Heart left ventricle (tissue), 13 donors: Measurements from ENCODE around the gene ZNF516.

ENCODE experiments used
- POLR2A ChIP-seq, 2 donors: fragments of 450-650 bp; IDR thresholded peaks; one replicate each; pipeline ENCODE4 v1.6.1; 2017; ENCODE audit warnings: antibody characterized with exemption in 2 of 2, mild to moderate bottlenecking in 2 of 2, moderate library complexity in 2 of 2
- TF ChIP-seq, protein P1 (sequence below), 12 donors: fragments of 200-600 bp; sonication (generic) in 4 of 12; IDR thresholded peaks; one replicate each; pipeline versions ENCODE4 v1.5.0 to v1.8.0; 2018 to 2022; ENCODE audit warnings: antibody characterized with exemption in 12 of 12, mild to moderate bottlenecking in 5 of 12
- donor health status: ischemic (EF 13 %, LVEDD 7.1; RV severe dilation, severe dysfunction).
- donor health status: DM: no; HTN: yes; CAD: no.
- donor health status: DM: no; HTN: no; CAD: no.
- donor health status: ischemic (EF 25% LVEDD 6.9; RV normal size, moderate dysfunction).
- donor health status: ischemic (EF 25% LVEDD 5.7; RV mildly dilated, moderate dysfunction).
- donor health status: ischemic (EF 35%, LVEDD 5.7; RV mildly dilated, moderate dysfunction).
- donor health status: nonischemic (EF 11% LVEDD 7.7; RV severe dilation, severe dysfunction).
- donor health status: DM: yes; HTN: yes; CAD: no.
- donor health status: PGD.
- donor health status: ischemic (EF 29% LVEDD 5.4; RV normal size, mild dysfunction).
- donor health status: nonischemic (EF 23%, LVEDD 6.1; RV moderate dilation, normal function).

DNA sequence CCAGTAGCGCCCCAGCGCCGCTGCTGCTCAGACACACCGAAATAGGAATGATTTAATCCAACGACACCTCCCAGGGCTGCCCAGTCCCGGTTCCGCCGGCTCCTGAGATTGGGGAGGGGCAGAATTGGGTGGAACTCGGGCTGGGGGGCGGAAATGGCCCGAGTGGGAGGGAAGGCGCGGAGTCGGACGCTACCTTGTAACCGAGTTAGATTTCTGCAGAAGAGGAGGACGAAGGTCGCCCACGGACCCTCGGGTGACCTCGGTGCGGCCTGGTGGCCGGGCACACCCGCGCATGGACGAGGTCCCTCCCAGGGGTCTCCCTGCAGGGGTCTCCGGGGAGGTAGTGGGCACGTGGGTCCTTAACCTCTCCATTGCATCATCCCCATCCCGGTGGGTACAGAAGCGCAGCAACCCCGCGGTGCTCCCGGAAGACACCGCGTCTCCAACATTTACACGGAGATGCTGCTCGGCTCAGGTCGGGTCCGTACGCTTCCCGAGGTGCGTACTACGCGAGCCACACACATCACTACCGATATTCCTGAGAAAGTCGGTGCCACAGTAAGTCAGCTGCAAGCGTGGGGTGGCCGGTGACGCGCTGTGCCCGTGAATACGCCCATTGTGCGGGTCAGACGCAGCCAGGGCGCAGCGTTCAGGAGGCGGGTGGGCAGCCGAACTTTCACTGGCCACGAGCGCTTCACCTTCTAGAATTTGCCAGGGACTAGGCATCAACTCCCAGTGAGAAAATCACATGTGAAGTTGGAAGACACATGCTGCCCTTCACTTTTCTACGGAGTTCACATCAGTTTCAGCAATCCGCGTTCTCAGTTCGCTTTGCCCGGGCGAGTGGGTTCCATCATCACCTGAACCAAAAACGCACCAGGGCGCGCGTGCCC lies 3.0 kb downstream of the ZNF516 start:
- TF ChIP-seq, protein P1, sequence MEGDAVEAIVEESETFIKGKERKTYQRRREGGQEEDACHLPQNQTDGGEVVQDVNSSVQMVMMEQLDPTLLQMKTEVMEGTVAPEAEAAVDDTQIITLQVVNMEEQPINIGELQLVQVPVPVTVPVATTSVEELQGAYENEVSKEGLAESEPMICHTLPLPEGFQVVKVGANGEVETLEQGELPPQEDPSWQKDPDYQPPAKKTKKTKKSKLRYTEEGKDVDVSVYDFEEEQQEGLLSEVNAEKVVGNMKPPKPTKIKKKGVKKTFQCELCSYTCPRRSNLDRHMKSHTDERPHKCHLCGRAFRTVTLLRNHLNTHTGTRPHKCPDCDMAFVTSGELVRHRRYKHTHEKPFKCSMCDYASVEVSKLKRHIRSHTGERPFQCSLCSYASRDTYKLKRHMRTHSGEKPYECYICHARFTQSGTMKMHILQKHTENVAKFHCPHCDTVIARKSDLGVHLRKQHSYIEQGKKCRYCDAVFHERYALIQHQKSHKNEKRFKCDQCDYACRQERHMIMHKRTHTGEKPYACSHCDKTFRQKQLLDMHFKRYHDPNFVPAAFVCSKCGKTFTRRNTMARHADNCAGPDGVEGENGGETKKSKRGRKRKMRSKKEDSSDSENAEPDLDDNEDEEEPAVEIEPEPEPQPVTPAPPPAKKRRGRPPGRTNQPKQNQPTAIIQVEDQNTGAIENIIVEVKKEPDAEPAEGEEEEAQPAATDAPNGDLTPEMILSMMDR (IDR thresholded peaks at IDR 0.05): no peak
- no peak for TF ChIP-seq POLR2A (IDR thresholded peaks at IDR 0.05)
